HG03139 (cell line): ENCODE results near the gene CROCC.
"Not testable (repeated sequence)": the region's sequence is repeated elsewhere in the genome, so short reads cannot be mapped to it uniquely, and the experiment has no call there.

Experiments
- ATAC-seq: cut with Tn5 transposase; IDR thresholded peaks from one replicate; pipeline ENCODE4 v1.9.1; 2021; ENCODE audit not compliant: unreplicated experiment

Gene CROCC

GRCh38 chr1:16913833-16914662 lies 7.7 kb upstream of the CROCC start:
- ATAC-seq, result peak; percentile 74

GRCh38 chr1:16914928-16915626 lies 6.7 kb upstream of the CROCC start:
- not testable (repeated sequence) for ATAC-seq

GRCh38 chr1:16915627-16915973 lies 6.1 kb upstream of the CROCC start:
- no peak for ATAC-seq

GRCh38 chr1:16916036-16916880 lies 5.5 kb upstream of the CROCC start:
- not testable (repeated sequence) for ATAC-seq

GRCh38 chr1:16918371-16918770 lies 3.4 kb upstream of the CROCC start:
- ATAC-seq, result no peak

GRCh38 chr1:16918936-16919665 lies 2.6 kb upstream of the CROCC start:
- ATAC-seq, result not testable (repeated sequence)

GRCh38 chr1:16920951-16921350 lies 780 bp upstream of the CROCC start:
- ATAC-seq, result no peak

GRCh38 chr1:16922466-16922865 lies 735 bp downstream of the CROCC start:
- no peak for ATAC-seq

GRCh38 chr1:16922885-16923431 lies 1.2 kb downstream of the CROCC start:
- no peak for ATAC-seq

GRCh38 chr1:16924216-16924918 lies 2.6 kb downstream of the CROCC start:
- no peak for ATAC-seq

- no peak for ATAC-seq
Measured at GRCh38 chr1:16924919-16925477, 3.3 kb downstream of the CROCC start.

- ATAC-seq, result no peak
Measured at GRCh38 chr1:16925635-16926490, 4.1 kb downstream of the CROCC start.

GRCh38 chr1:16926491-16927073 lies 4.9 kb downstream of the CROCC start:
- ATAC-seq, result no peak

GRCh38 chr1:16927256-16927655 lies 5.5 kb downstream of the CROCC start:
- no peak for ATAC-seq

GRCh38 chr1:16927711-16928485 lies 6.2 kb downstream of the CROCC start:
- no peak for ATAC-seq

- not testable (repeated sequence) for ATAC-seq
Measured at GRCh38 chr1:16929146-16930041, 7.7 kb downstream of the CROCC start.
